Measurements from ENCODE around the gene KCNJ1. TPM values are rescaled to one million over a fixed set of nuclear protein-coding genes. Genes with fewer than 3 reads are reported as not detected.

KCNJ1 gene
- total RNA-seq, 2 experiments from 2014 or later, result 0.22 to 0.27 TPM

DNA sequence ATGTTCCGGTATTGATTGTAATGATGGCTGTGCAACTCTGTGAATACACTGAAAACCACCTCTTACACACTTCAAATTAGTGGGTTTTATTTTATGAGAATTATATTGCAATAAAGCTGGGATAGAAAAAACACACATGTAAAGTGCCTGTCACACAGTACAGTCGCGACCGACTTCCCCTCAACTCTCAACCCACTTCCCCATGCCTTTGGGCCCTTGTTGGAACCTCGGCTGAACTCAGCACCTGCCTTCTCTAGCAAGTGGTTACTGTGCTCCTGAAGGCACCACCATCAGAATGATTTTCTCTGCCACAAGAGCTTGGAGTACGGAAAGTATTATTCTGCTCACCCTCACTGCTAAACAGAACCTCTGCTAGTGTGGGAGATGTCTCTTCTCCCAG lies 13.5 kb downstream of the KCNJ1 start:
- Histone ChIP-seq H3K4me3 (ENCODE audit: low read length) (no peak overlapping the region), H3K4me1 (ENCODE audit: insufficient read depth, low read length) (peaks cover 4% of the 10 kb centered on the region), H3K27me3 (ENCODE audit: control insufficient read depth in 1 of 2, insufficient read depth in 2 of 2, low read length in 2 of 2) (no peaks in the 10 kb centered on the region), H3K36me3 (ENCODE audit: insufficient read depth, low read length) (no peaks in the 10 kb centered on the region), H3K9me3 (ENCODE audit: control insufficient read depth in 1 of 2, insufficient read depth in 1 of 2, low read length in 2 of 2) (no peaks in the 10 kb centered on the region), H3K27ac (ENCODE audit: low read depth in 1 of 2, low read length in 2 of 2) (no peak overlapping the region)
- Mint-ChIP-seq H3K27me3 (no peaks in the 10 kb centered on the region), H3K9me3 (no peaks in the 10 kb centered on the region), H3K36me3 (ENCODE audit: low read depth) (no peaks in the 10 kb centered on the region), H3K4me3 (no peak overlapping the region), H3K27ac (no peak overlapping the region), H3K4me1 (ENCODE audit: low read depth) (peaks cover 8% of the 10 kb centered on the region)
- ChIA-PET POLR2A (no interaction called here), CTCF (no interaction called here)
- ATAC-seq (ENCODE audit: poor library complexity) (no peak), DNase-seq (no peak)
- TF ChIP-seq, protein P1, sequence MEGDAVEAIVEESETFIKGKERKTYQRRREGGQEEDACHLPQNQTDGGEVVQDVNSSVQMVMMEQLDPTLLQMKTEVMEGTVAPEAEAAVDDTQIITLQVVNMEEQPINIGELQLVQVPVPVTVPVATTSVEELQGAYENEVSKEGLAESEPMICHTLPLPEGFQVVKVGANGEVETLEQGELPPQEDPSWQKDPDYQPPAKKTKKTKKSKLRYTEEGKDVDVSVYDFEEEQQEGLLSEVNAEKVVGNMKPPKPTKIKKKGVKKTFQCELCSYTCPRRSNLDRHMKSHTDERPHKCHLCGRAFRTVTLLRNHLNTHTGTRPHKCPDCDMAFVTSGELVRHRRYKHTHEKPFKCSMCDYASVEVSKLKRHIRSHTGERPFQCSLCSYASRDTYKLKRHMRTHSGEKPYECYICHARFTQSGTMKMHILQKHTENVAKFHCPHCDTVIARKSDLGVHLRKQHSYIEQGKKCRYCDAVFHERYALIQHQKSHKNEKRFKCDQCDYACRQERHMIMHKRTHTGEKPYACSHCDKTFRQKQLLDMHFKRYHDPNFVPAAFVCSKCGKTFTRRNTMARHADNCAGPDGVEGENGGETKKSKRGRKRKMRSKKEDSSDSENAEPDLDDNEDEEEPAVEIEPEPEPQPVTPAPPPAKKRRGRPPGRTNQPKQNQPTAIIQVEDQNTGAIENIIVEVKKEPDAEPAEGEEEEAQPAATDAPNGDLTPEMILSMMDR (IDR thresholded peaks at IDR 0.05), result no peak
- intact Hi-C loops (cut with DNase I, micrococcal nuclease), result loop anchor here in 1 of 2 experiments (5.0 kb wide), 2 partner anchors 71 to 571 kb away; no protein-coding TSS in a partner anchor

DNA sequence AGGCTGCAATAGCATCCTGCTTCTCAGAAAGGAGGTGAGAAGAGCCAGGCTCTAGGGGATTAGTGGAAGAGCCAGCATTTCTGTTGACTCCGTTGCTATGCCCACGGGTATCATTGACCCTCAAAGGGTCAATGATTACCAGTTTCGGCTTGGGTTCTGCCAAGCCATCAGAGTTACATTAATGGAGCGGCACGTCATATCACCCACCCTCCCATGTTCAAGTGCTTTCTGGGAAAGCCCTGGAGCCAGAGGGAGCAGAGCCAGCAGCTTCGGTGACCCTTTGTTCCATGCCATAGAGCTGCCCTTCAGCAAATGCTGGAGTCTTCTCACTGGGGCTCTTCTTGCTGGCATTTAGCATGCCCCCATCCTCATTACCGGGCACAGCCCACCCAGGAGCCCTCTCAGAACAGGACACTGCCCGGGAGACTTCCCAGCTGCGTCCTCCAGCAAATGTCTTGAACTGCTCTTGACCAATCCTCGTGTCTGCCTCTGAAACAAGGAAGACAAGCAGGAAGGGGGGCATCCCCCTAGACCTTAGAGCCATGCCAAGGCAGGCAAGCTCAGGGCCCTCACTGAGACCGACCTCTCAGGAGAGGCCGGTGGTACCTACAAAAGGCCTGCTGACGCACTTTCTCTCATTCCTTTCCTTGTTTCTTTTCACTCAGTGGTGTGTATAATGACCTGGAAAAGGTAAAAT lies 14.6 kb downstream of the KCNJ1 start:
- Histone ChIP-seq H3K27ac (ENCODE audit: low read depth in 1 of 2, low read length in 2 of 2) (no peak overlapping the region), H3K4me1 (ENCODE audit: insufficient read depth, low read length) (peaks cover 6% of the 10 kb centered on the region), H3K9me3 (ENCODE audit: control insufficient read depth in 1 of 2, insufficient read depth in 1 of 2, low read length in 2 of 2) (no peaks in the 10 kb centered on the region), H3K36me3 (ENCODE audit: insufficient read depth, low read length) (no peaks in the 10 kb centered on the region), H3K4me3 (ENCODE audit: low read length) (no peak overlapping the region), H3K27me3 (ENCODE audit: control insufficient read depth in 1 of 2, insufficient read depth in 2 of 2, low read length in 2 of 2) (no peaks in the 10 kb centered on the region)
- ATAC-seq (ENCODE audit: poor library complexity) (no peak), DNase-seq (no peak)
- TF ChIP-seq, protein P1 (IDR thresholded peaks at IDR 0.05), result no peak
- POLR2A ChIA-PET, result interaction anchor here (1.0 kb wide), 1 partner anchor 680 kb away, joined by 4 read pairs; no protein-coding TSS in a partner anchor
- H3K27ac Mint-ChIP-seq, result no peak overlapping the region
- H3K9me3 Mint-ChIP-seq, result no peaks in the 10 kb centered on the region
- no peaks in the 10 kb centered on the region for H3K27me3 Mint-ChIP-seq
- no peaks in the 10 kb centered on the region for H3K36me3 Mint-ChIP-seq (ENCODE audit: low read depth)
- CTCF ChIA-PET, result no interaction called here
- H3K4me1 Mint-ChIP-seq (ENCODE audit: low read depth), result peaks cover 10% of the 10 kb centered on the region
- H3K4me3 Mint-ChIP-seq, result no peak overlapping the region
- intact Hi-C loops (cut with DNase I, micrococcal nuclease), result loop anchor here in 1 of 2 experiments (5.0 kb wide), 2 partner anchors 70 to 570 kb away; no protein-coding TSS in a partner anchor

DNA sequence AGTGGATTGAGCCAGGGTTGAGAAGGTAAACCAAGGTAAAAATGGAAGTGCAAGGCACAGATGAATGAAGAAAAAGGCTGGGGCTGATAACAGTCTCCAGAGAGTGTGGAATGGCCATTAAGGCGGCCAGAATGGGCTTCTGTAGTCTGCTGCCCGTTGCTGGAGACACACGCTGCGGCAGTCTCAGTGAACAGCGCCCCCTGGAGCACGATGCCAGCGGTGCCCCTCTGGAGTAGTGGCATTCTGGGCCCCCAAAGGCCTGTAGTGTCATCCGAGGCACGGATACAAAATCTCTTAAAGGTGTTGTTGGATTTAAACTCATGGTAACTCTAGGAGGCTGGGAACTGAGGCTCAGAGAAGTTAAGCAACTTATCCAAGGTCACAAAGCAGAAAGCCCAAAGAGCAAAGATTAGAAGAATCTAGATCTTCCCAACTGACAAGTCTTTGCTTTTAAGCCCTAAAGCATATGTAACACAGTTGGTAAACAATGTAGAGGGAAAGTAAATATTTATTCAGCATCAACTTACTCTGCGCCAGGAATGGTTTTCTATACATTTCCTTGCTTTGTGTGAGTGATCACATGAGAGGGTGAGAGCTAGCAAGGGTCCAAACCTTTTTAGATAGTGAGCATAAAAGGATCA lies 18.2 kb downstream of the KCNJ1 start:
- H3K36me3 ChIP-seq (ENCODE audit: insufficient read depth, low read length), result no peaks in the 10 kb centered on the region
- H3K4me3 Mint-ChIP-seq, result no peak overlapping the region
- H3K9me3 Mint-ChIP-seq, result no peaks in the 10 kb centered on the region
- H3K27me3 Mint-ChIP-seq, result no peaks in the 10 kb centered on the region
- no peak overlapping the region for H3K4me3 ChIP-seq (ENCODE audit: low read length)
- H3K27ac ChIP-seq (ENCODE audit: low read depth in 1 of 2, low read length in 2 of 2), result no peak overlapping the region
- H3K27me3 ChIP-seq (ENCODE audit: control insufficient read depth in 1 of 2, insufficient read depth in 2 of 2, low read length in 2 of 2), result no peaks in the 10 kb centered on the region
- peaks cover 43% of the 10 kb centered on the region for H3K4me1 Mint-ChIP-seq (ENCODE audit: low read depth)
- peaks cover 29% of the 10 kb centered on the region for H3K4me1 ChIP-seq (ENCODE audit: insufficient read depth, low read length)
- DNase-seq (peak; percentile 40 to 78 (median 60)), ATAC-seq (ENCODE audit: poor library complexity) (peak; percentile 70)
- POLR2A ChIA-PET, result no interaction called here
- H3K27ac Mint-ChIP-seq, result no peak overlapping the region
- H3K9me3 ChIP-seq (ENCODE audit: control insufficient read depth in 1 of 2, insufficient read depth in 1 of 2, low read length in 2 of 2), result no peaks in the 10 kb centered on the region
- H3K36me3 Mint-ChIP-seq (ENCODE audit: low read depth), result no peaks in the 10 kb centered on the region
- CTCF ChIA-PET, result interaction anchor here (2.0 kb wide), 1 partner anchor 64 kb away, joined by 6 read pairs; no protein-coding TSS in a partner anchor
- TF ChIP-seq, protein P1 (IDR thresholded peaks at IDR 0.05), result peak; percentile 69
- intact Hi-C loops (cut with DNase I, micrococcal nuclease), result loop anchor here in 1 of 2 experiments (10.0 kb wide), 1 partner anchor 564 kb away; no protein-coding TSS in a partner anchor
